Measurements from ENCODE around the gene SLC15A4. TPM values are rescaled to one million over a fixed set of nuclear protein-coding genes. Genes with fewer than 3 reads are reported as not detected.

The SLC15A4 gene
- total RNA-seq, 3 donors from 2014 or later (not counting 1 experiment from before 2014, with no cell fraction given): 176 to 306 (median 250) TPM

GRCh38 chr12:128803788-128804187 is 20.0 kb downstream of the SLC15A4 start:
- H3K4me3 Mint-ChIP-seq: no peak overlapping the region
- H3K27ac Mint-ChIP-seq: peak overlapping the region; percentile 100
- no peaks in the 10 kb centered on the region for H3K9me3 Mint-ChIP-seq
- no peak for TF ChIP-seq CTCF (IDR thresholded peaks at IDR 0.05)
- no peak overlapping the region for H3K27ac ChIP-seq (ENCODE audit: low read length)
- no peaks in the 10 kb centered on the region for H3K9me3 ChIP-seq (ENCODE audit: control insufficient read depth, insufficient read depth, low read length)
- H3K27me3 ChIP-seq (ENCODE audit: control insufficient read depth, insufficient read depth, low read length): no peaks in the 10 kb centered on the region
- DNase-seq: no peak
- H3K4me3 ChIP-seq (ENCODE audit: low read length): no peak overlapping the region
- no peak for ATAC-seq
- peaks cover 10% of the 10 kb centered on the region for H3K4me1 ChIP-seq (ENCODE audit: control insufficient read depth, insufficient read depth, low read length)
- no peaks in the 10 kb centered on the region for H3K27me3 Mint-ChIP-seq (ENCODE audit: low read depth in 2 of 2)
- peaks cover 21 to 47% of the 10 kb centered on the region in 2 donors for H3K4me1 Mint-ChIP-seq
- intact Hi-C loops (cut with micrococcal nuclease): no loop called here
- H3K36me3 ChIP-seq (ENCODE audit: control insufficient read depth, insufficient read depth, low read length): peaks cover 55% of the 10 kb centered on the region
- peaks cover 42% of the 10 kb centered on the region for H3K36me3 Mint-ChIP-seq
- 98% methylated on average over 9 of the region's 9 CpGs for WGBS (ENCODE audit: insufficient coverage)

- Histone ChIP-seq H3K36me3 (ENCODE audit: control insufficient read depth, insufficient read depth, low read length) (peaks cover 54% of the 10 kb centered on the region), H3K4me1 (ENCODE audit: control insufficient read depth, insufficient read depth, low read length) (peaks cover 20% of the 10 kb centered on the region), H3K27me3 (ENCODE audit: control insufficient read depth, insufficient read depth, low read length) (no peaks in the 10 kb centered on the region), H3K4me3 (ENCODE audit: low read length) (no peak overlapping the region), H3K9me3 (ENCODE audit: control insufficient read depth, insufficient read depth, low read length) (no peaks in the 10 kb centered on the region), H3K27ac (ENCODE audit: low read length) (no peak overlapping the region)
- 95% methylated on average over 13 of the region's 13 CpGs for WGBS (ENCODE audit: insufficient coverage)
- H3K27me3 Mint-ChIP-seq (ENCODE audit: low read depth in 2 of 2): no peaks in the 10 kb centered on the region
- no peaks in the 10 kb centered on the region for H3K9me3 Mint-ChIP-seq
- H3K36me3 Mint-ChIP-seq: peaks cover 32% of the 10 kb centered on the region
- no peak for DNase-seq
- H3K4me3 Mint-ChIP-seq: no peak overlapping the region
- TF ChIP-seq CTCF (IDR thresholded peaks at IDR 0.05): no peak
- peaks cover 28 to 55% of the 10 kb centered on the region in 2 donors for H3K4me1 Mint-ChIP-seq
- ATAC-seq: no peak
- H3K27ac Mint-ChIP-seq: peak overlapping the region; percentile 100
- intact Hi-C loops (cut with micrococcal nuclease): no loop called here
These were observed 21.0 kb downstream of the SLC15A4 start for GRCh38 chr12:128802756-128803155.

DNA sequence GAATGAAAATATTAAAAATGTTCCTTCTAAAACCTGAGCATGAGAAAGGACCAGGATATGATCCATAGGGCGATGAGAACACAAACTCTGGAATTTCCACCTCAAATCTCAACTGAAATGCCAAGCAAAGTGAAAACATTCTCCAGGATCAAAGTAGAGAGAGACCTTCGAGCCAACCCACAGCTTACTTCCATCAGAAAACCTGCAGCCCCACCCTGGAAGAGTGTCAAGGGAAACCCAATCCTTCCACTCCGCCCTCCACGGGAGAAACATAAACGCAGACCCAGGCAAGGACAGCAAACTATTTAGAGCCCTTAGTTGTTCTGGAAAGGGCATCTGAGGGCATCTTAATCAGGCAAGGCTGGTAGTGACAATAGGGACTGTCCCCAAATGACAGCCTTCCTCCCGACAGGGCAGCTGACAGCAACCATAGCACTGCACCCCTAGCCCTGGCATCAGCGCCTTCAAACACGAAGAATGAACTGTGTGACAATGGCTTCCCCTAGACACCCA is 21.8 kb downstream of the SLC15A4 start:
- H3K36me3 Mint-ChIP-seq: peaks cover 30% of the 10 kb centered on the region
- intact Hi-C loops (cut with micrococcal nuclease): no loop called here
- no peak overlapping the region for H3K27ac ChIP-seq (ENCODE audit: low read length)

More for the DNA sequence above, 21.8 kb downstream of the SLC15A4 start:
- H3K4me3 Mint-ChIP-seq: no peak overlapping the region
- Histone ChIP-seq H3K27me3 (ENCODE audit: control insufficient read depth, insufficient read depth, low read length) (no peaks in the 10 kb centered on the region), H3K4me1 (ENCODE audit: control insufficient read depth, insufficient read depth, low read length) (peaks cover 28% of the 10 kb centered on the region), H3K4me3 (ENCODE audit: low read length) (no peak overlapping the region), H3K9me3 (ENCODE audit: control insufficient read depth, insufficient read depth, low read length) (no peaks in the 10 kb centered on the region), H3K36me3 (ENCODE audit: control insufficient read depth, insufficient read depth, low read length) (peaks cover 46% of the 10 kb centered on the region)
- no peak for TF ChIP-seq CTCF (IDR thresholded peaks at IDR 0.05)
- no peaks in the 10 kb centered on the region for H3K9me3 Mint-ChIP-seq
- ATAC-seq: no peak
- peak overlapping the region; percentile 100 for H3K27ac Mint-ChIP-seq
- no peaks in the 10 kb centered on the region for H3K27me3 Mint-ChIP-seq (ENCODE audit: low read depth in 2 of 2)
- DNase-seq: no peak
- H3K4me1 Mint-ChIP-seq: peaks cover 36 to 62% of the 10 kb centered on the region in 2 donors
- WGBS (ENCODE audit: insufficient coverage): 78% methylated on average over 8 of the region's 8 CpGs

Measured in natural killer cell (primary cell).